Muscle of leg (tissue), 11 donors: ENCODE measurements around the gene FBXW7. TPM values are rescaled to one million over a fixed set of nuclear protein-coding genes. Genes with fewer than 3 reads are reported as not detected.

Source experiments
- DNase-seq: peaks from one replicate; pipeline ENCODE4 v3.0.0; 2013
- H3K27ac ChIP-seq: one replicate; pipeline ENCODE4 v1.5.1; 2013; ENCODE audit warnings: mild to moderate bottlenecking, low read length, control low read depth
- H3K27me3 ChIP-seq: one replicate; pipeline ENCODE4 v1.6.1; 2013; ENCODE audit warnings: low read length; ENCODE audit not compliant: control insufficient read depth, insufficient read depth
- H3K36me3 ChIP-seq: one replicate; pipeline ENCODE4 v1.6.1; 2013; ENCODE audit warnings: low read length; ENCODE audit not compliant: control insufficient read depth, insufficient read depth
- H3K4me1 ChIP-seq: one replicate; pipeline ENCODE4 v1.6.1; 2013; ENCODE audit warnings: low read length; ENCODE audit not compliant: control insufficient read depth, insufficient read depth
- H3K4me3 ChIP-seq: one replicate; pipeline ENCODE4 v1.5.1; 2013; ENCODE audit warnings: low read length, control low read depth
- H3K9me3 ChIP-seq: replicated peaks from 2 replicates; pipeline ENCODE4 v1.6.1; 2013; ENCODE audit warnings: low read depth, low read length; ENCODE audit not compliant: control insufficient read depth
- WGBS: methylation state at CpG from one replicate; pipeline ENCODE4 v1.1.5; 2013; ENCODE audit warnings: missing lambda C conversion rate; ENCODE audit not compliant: insufficient coverage; 5-methylcytosine and 5-hydroxymethylcytosine counted together
- polyA plus RNA-seq, 8 donors: library from polyadenylated mRNA; unstranded; fragments of 120-200 nt; gene quantifications; one replicate each; pipeline versions ENCODE4 v1.2.1 to v1.2.3, GENCODE V29; 2013; ENCODE audit warnings: inconsistent platforms in 1 of 8, low replicate concordance in 1 of 8; ENCODE audit not compliant: insufficient read length in 8 of 8, insufficient read depth in 1 of 8
- total RNA-seq: library from RNA; stranded (reverse); fragments of 120-200 nt; gene quantifications from one replicate; pipeline ENCODE4 v1.2.4, GENCODE V29; 2013

Gene FBXW7
- total and polyA plus RNA-seq, 9 donors = 18.9 to 73.7 (median 24.6) TPM

DNA sequence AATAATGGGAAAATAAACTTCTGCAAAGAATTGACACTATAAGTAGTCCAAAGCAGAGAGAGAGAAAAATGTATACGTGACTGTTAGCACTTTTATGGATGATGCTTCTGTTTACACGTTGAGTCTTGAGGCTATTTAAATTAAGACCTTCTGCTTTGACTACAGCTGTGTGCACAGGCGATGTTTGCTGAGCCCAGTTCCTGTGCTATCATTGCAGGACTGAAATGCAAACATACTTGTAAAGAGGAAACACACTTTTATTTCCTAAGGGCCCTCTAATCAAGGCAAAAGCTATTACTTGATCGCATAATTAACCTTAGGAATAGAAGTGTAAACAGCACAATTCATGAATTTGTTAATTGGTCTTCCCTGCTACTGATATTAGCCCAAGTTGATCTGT lies 226.9 kb downstream of the FBXW7 start:
- 48% methylated on average over 2 of the region's 4 CpGs for WGBS

GRCh38 chr4:152307669-152308068 lies 228.2 kb downstream of the FBXW7 start:
- Histone ChIP-seq H3K9me3 (no peaks in the 10 kb centered on the region), H3K4me3 (no peak overlapping the region), H3K36me3 (no peaks in the 10 kb centered on the region), H3K27me3 (no peaks in the 10 kb centered on the region), H3K4me1 (no peaks in the 10 kb centered on the region), H3K27ac (no peak overlapping the region)
- no peak for DNase-seq
- WGBS = 84% methylated on average over 6 of the region's 8 CpGs

More for the DNA sequence above, 226.9 kb downstream of the FBXW7 start:
- H3K36me3 ChIP-seq = no peaks in the 10 kb centered on the region
- DNase-seq = no peak
- H3K4me3 ChIP-seq = no peak overlapping the region
- no peaks in the 10 kb centered on the region for H3K27me3 ChIP-seq
- no peaks in the 10 kb centered on the region for H3K9me3 ChIP-seq
- no peak overlapping the region for H3K27ac ChIP-seq
- H3K4me1 ChIP-seq = no peaks in the 10 kb centered on the region

DNA sequence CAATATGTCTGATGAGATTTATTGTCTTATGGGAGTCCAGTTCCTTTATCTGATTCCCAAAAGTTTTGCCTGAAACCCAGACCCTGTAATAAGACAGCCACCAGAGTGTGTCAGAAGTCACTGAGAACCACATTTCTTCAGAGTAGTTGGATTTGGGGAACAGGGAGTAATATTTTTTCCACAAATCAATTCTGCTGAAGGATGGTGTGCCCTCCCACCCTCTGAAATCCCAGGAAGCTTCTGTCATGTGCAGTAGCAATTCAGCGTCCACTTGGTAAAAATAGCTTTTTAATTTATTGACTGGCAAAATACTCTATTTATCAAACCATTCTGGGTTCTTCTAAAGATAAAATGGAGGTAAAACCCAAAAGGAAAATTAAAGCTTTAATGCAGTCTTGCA lies 229.4 kb downstream of the FBXW7 start:
- no peaks in the 10 kb centered on the region for H3K27me3 ChIP-seq
- no peak overlapping the region for H3K27ac ChIP-seq
- H3K4me1 ChIP-seq = no peaks in the 10 kb centered on the region
- no peaks in the 10 kb centered on the region for H3K9me3 ChIP-seq
- no peaks in the 10 kb centered on the region for H3K36me3 ChIP-seq
- WGBS = no CpG with 5 or more reads among the region's 1 CpG
- H3K4me3 ChIP-seq = no peak overlapping the region
- no peak for DNase-seq

GRCh38 chr4:152304220-152304619 lies 231.7 kb downstream of the FBXW7 start:
- H3K27me3 ChIP-seq = no peaks in the 10 kb centered on the region
- DNase-seq = no peak
- H3K4me3 ChIP-seq = no peak overlapping the region
- 33% methylated on average over 2 of the region's 5 CpGs for WGBS
- no peaks in the 10 kb centered on the region for H3K36me3 ChIP-seq
- H3K9me3 ChIP-seq = no peaks in the 10 kb centered on the region
- H3K27ac ChIP-seq = no peak overlapping the region
- H3K4me1 ChIP-seq = no peaks in the 10 kb centered on the region

- no peak overlapping the region for H3K4me3 ChIP-seq
- no peak overlapping the region for H3K27ac ChIP-seq
- DNase-seq = no peak
- no peaks in the 10 kb centered on the region for H3K9me3 ChIP-seq
- H3K36me3 ChIP-seq = no peaks in the 10 kb centered on the region
- no peaks in the 10 kb centered on the region for H3K4me1 ChIP-seq
- no peaks in the 10 kb centered on the region for H3K27me3 ChIP-seq
- no CpG with 5 or more reads among the region's 6 CpGs for WGBS
These were observed 234.5 kb downstream of the FBXW7 start for GRCh38 chr4:152301381-152301780.

DNA sequence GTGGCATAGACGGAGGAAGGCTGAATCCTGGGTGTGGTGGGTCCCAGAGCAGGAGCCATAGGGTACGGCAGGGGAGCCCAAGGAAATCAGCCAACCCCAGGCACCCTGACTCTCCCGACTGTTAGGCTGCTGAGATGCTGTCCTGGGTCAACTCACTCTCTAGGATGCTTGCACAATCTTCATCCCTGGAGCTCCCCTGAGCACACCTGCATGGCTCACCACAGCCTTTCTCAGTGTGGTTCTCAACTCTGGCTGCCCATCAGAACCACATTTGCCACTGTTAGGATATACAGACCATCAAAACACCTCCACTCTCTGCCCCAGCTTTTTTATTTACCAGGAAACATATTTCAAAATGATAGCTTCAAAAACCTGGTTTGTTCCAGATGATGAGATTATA lies 236.3 kb downstream of the FBXW7 start:
- Histone ChIP-seq H3K4me3 (no peak overlapping the region), H3K9me3 (no peaks in the 10 kb centered on the region), H3K36me3 (no peaks in the 10 kb centered on the region), H3K27me3 (no peaks in the 10 kb centered on the region), H3K27ac (no peak overlapping the region), H3K4me1 (no peaks in the 10 kb centered on the region)
- no peak for DNase-seq
- WGBS = 77% methylated on average over 2 of the region's 3 CpGs

DNA sequence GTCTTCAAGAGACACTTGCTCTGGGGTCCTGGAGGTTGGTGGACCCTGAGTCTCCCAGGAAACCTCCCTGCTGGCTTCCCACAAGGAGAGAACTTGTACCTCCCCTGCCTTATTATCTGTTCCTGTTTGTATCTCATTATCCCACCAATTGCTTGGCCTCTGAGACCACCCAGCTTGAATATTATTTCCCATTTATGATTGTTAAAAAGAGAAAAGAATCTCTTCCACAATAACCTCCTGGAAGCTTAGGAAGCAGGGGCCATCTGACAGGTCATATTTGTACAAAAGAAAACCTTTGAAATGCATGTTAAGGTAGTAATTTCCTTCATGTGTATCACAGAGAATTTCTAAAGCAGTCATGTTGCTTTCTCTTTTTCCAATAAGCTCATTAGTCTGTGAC lies 239.5 kb downstream of the FBXW7 start:
- Histone ChIP-seq H3K36me3 (no peaks in the 10 kb centered on the region), H3K4me3 (no peak overlapping the region), H3K27ac (no peak overlapping the region), H3K4me1 (no peaks in the 10 kb centered on the region), H3K27me3 (no peaks in the 10 kb centered on the region), H3K9me3 (no peaks in the 10 kb centered on the region)
- no peak for DNase-seq

DNA sequence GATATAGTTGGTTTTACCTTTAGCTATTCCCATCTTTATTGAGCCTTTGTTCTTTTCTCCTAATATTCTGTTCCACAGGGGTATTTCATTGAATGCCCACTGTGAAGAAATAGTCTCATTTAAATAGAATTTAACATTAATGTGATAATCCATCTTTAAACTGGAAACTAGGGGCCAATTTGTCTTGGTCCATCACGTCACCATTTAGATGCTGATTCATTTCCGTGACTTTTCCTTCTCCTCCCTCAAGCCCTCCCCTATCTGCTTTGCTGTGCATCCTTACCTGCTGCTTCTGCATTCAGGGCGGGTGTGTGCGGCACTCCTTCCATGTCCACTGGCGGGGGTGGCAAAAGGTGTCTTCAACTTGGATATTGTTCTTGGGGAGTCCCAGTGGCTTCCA lies 241.1 kb downstream of the FBXW7 start:
- Histone ChIP-seq H3K4me1 (no peaks in the 10 kb centered on the region), H3K27ac (no peak overlapping the region), H3K4me3 (no peak overlapping the region), H3K9me3 (no peaks in the 10 kb centered on the region), H3K27me3 (no peaks in the 10 kb centered on the region), H3K36me3 (no peaks in the 10 kb centered on the region)
- whole genome bisulfite sequencing = 90% methylated on average over 2 of the region's 5 CpGs
- DNase-seq = no peak

DNA sequence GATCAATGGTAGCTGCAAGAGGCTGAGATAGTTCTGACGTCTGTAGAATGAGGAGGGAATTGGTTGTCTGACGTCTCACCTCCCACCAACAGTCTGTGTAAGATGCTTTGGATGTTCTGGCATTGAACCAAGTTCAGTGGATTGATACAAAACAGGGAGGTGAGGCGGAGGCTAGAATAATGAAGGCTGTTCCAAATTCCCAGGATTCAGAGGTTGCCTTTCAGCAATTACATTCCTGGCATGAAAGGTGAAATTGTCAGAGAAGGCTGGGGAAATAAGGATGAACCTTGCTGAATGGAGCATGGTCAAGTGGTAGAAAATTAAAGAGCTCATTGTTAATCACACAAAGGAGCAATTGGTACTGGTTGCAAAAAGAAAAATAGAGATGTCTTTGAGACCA lies 241.6 kb downstream of the FBXW7 start:
- Histone ChIP-seq H3K4me3 (no peak overlapping the region), H3K27ac (no peak overlapping the region), H3K27me3 (no peaks in the 10 kb centered on the region), H3K36me3 (no peaks in the 10 kb centered on the region), H3K9me3 (no peaks in the 10 kb centered on the region), H3K4me1 (no peaks in the 10 kb centered on the region)
- DNase-seq = no peak
- 91% methylated on average over 1 of the region's 3 CpGs for WGBS

GRCh38 chr4:152293527-152293926 lies 242.4 kb downstream of the FBXW7 start:
- Histone ChIP-seq H3K36me3 (no peaks in the 10 kb centered on the region), H3K9me3 (no peaks in the 10 kb centered on the region), H3K4me3 (no peak overlapping the region), H3K27me3 (no peaks in the 10 kb centered on the region), H3K4me1 (no peaks in the 10 kb centered on the region), H3K27ac (no peak overlapping the region)
- WGBS = 94% methylated on average over 2 of the region's 5 CpGs
- DNase-seq = no peak

DNA sequence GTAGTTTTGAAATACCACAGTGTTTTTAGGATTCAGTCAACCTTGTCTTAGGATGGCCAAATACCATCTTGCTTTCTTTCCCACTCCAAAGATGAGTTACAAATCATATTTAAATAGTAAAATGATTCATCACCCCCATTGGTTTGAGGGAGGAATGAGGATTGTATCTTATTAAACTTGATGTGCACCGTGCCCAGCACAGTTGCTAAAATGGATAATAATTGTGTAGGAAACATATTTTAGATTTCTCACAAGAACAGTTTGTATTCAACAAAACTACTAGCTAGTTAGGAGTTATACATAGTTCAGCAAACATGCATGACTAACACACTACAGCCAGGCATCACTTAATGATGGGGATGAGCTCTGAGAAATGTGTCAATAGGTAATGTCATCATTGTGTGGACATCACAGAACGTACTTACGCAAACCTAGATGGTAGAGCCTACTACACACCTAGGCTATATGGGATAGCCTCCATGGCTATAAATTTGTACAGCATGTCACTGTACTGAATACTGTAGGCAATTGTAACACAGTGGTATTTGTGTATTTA lies 245.4 kb downstream of the FBXW7 start:
- no CpG with 5 or more reads among the region's 3 CpGs for WGBS

More for the DNA sequence above, 245.4 kb downstream of the FBXW7 start:
- Histone ChIP-seq H3K36me3 (no peaks in the 10 kb centered on the region), H3K4me3 (no peak overlapping the region), H3K27me3 (no peaks in the 10 kb centered on the region), H3K9me3 (no peaks in the 10 kb centered on the region), H3K27ac (no peak overlapping the region), H3K4me1 (no peaks in the 10 kb centered on the region)
- DNase-seq = no peak
